GM12878 (cell line): Measurements from ENCODE around the gene SFTPB. TPM values are rescaled to one million over a fixed set of nuclear protein-coding genes. Genes with fewer than 3 reads are reported as not detected.

Experiments used
- ATAC-seq: fragments of 200-7000 bp; cut with Tn5 transposase; 3 replicates; pipeline ENCODE4 v1.9.1; 2020; ENCODE audit warnings: mild to moderate bottlenecking, moderate library complexity
- BruUV-seq: library from RNA; stranded (reverse); fragments of 400-500 nt; replicated peaks from 2 replicates; lab custom pipeline; 2021; lab: Mats Ljungman, UMichigan
- CTCF ChIA-PET: fragments of 300-600 bp; sonication (Branson Sonifier 250); formaldehyde crosslinking; extraction: SDS; loops from one replicate; lab custom pipeline; 2021; ENCODE audit warnings: inconsistent platforms; lab: Yijun Ruan, JAX
- POLR2A ChIA-PET: fragments of 350-600 bp; formaldehyde crosslinking; extraction: SDS; loops from one replicate; lab custom pipeline; 2021; ENCODE audit warnings: inconsistent platforms; lab: Charles Lee
- RAD21 ChIA-PET: fragments of 300-600 bp; sonication (Branson Sonifier 250); formaldehyde crosslinking; loops from one replicate; lab custom pipeline; 2023; ENCODE audit warnings: antibody characterized with exemption; ENCODE audit not compliant: unreplicated experiment; lab: Charles Lee
- SMC1A ChIA-PET: fragments of 300-600 bp; sonication (Branson Sonifier 250); formaldehyde crosslinking; loops from one replicate; lab custom pipeline; 2023; ENCODE audit not compliant: unreplicated experiment, uncharacterized antibody; lab: Charles Lee
- DNase-seq: peaks from one replicate; pipeline ENCODE4 v3.0.0-alpha.2; 2011; ENCODE audit warnings: low read depth, low spot score
- FAIRE-seq: peaks from 3 replicates; lab custom pipeline; 2011; peaks lifted over from hg19 to GRCh38; lab: Jason Lieb, UNC
- H2AFZ ChIP-seq: 2 replicates; pipeline ENCODE4 v1.6.0; 2011; ENCODE audit warnings: low read depth, low read length, control low read depth; ENCODE audit not compliant: control insufficient read depth
- H3K27ac ChIP-seq: 2 replicates; pipeline ENCODE4 v1.5.1; 2011; ENCODE audit warnings: control low read depth; ENCODE audit not compliant: control insufficient read depth, insufficient read depth
- H3K27me3 ChIP-seq, 2 experiments: replicated peaks in 1 of 2; 2 replicates each; pipeline versions ENCODE4 v1.6.0 to v1.6.1; 2011; ENCODE audit warnings: low read length in 1 of 2; ENCODE audit not compliant: control insufficient read depth in 2 of 2, insufficient read depth in 2 of 2
- H3K36me3 ChIP-seq, 2 experiments: 2 replicates each; pipeline ENCODE4 v1.5.1; 2011; ENCODE audit warnings: low read length in 1 of 2; ENCODE audit not compliant: control insufficient read depth in 2 of 2, insufficient read depth in 2 of 2
- H3K4me1 ChIP-seq: 2 replicates; pipeline ENCODE4 v1.6.1; 2011; ENCODE audit warnings: mild to moderate bottlenecking, low read length, moderate library complexity, mixed read lengths; ENCODE audit not compliant: control insufficient read depth, insufficient read depth
- H3K4me2 ChIP-seq: 2 replicates; pipeline ENCODE4 v1.6.0; 2011; ENCODE audit warnings: control low read depth; ENCODE audit not compliant: control insufficient read depth, insufficient read depth
- H3K4me3 ChIP-seq: fragments of 200-600 bp; sonication (generic); 2 replicates; pipeline ENCODE4 v1.5.1; 2016
- H3K79me2 ChIP-seq: 2 replicates; pipeline ENCODE4 v1.6.0; 2011; ENCODE audit warnings: low read length; ENCODE audit not compliant: control insufficient read depth, insufficient read depth
- H3K9ac ChIP-seq: 2 replicates; pipeline ENCODE4 v1.8.0; 2011; ENCODE audit warnings: low read length, control low read depth, mixed read lengths; ENCODE audit not compliant: control insufficient read depth, insufficient read depth
- H3K9me3 ChIP-seq: replicated peaks from 3 replicates; pipeline ENCODE4 v1.5.1; 2011; ENCODE audit warnings: mild to moderate bottlenecking, low read length; ENCODE audit not compliant: control insufficient read depth, insufficient read depth
- H4K20me1 ChIP-seq: 2 replicates; pipeline ENCODE4 v1.6.0; 2011; ENCODE audit not compliant: control insufficient read depth, insufficient read depth
- FOXM1 ChIP-seq: IDR thresholded peaks from 2 replicates; pipeline ENCODE4 v1.6.1; 2012; ENCODE audit warnings: low read depth, mild to moderate bottlenecking, inconsistent platforms, low read length, moderate library complexity
- GABPA ChIP-seq: IDR thresholded peaks from 2 replicates; pipeline ENCODE4 v1.6.1; 2014; ENCODE audit warnings: antibody characterized with exemption, low read depth, mild to moderate bottlenecking, inconsistent platforms
- GATAD2B ChIP-seq: fragments of 450-650 bp; conservative IDR thresholded peaks from 2 replicates; pipeline ENCODE4 v1.6.1; 2017; ENCODE audit warnings: low read depth, mild to moderate bottlenecking, moderate library complexity
- KDM1A ChIP-seq: fragments of 200-600 bp; sonication (generic); IDR thresholded peaks from 2 replicates; pipeline ENCODE4 v1.6.1; 2016; ENCODE audit warnings: borderline replicate concordance
- KLF5 ChIP-seq: fragments of 450-650 bp; IDR thresholded peaks from 2 replicates; pipeline ENCODE4 v1.6.1; 2014; ENCODE audit warnings: mild to moderate bottlenecking; ENCODE audit not compliant: partially characterized antibody
- PAX5 ChIP-seq: IDR thresholded peaks from 2 replicates; pipeline ENCODE4 v1.6.1; 2011; ENCODE audit warnings: low read depth, low read length, borderline replicate concordance
- PAX8 ChIP-seq: fragments of 450-650 bp; IDR thresholded peaks from 2 replicates; pipeline ENCODE4 v1.6.1; 2017; ENCODE audit warnings: mild to moderate bottlenecking, moderate library complexity
- POLR2AphosphoS5 ChIP-seq: IDR thresholded peaks from 2 replicates; pipeline ENCODE4 v1.6.1; 2011; ENCODE audit warnings: mild to moderate bottlenecking, low read length, inconsistent platforms
- RAD51 ChIP-seq: fragments of 450-650 bp; IDR thresholded peaks from 2 replicates; pipeline ENCODE4 v1.6.1; 2016; ENCODE audit warnings: moderate library complexity, mild to moderate bottlenecking, inconsistent platforms
- TBL1XR1 ChIP-seq: IDR thresholded peaks from 2 replicates; pipeline ENCODE4 v1.6.1; 2012; ENCODE audit warnings: low read depth, low read length, improper control_type of control experiment
- ZNF274 ChIP-seq: IDR thresholded peaks from one replicate; pipeline ENCODE4 v1.8.0; 2011; ENCODE audit not compliant: insufficient read length, insufficient read depth
- ZNF384 ChIP-seq: IDR thresholded peaks from 2 replicates; pipeline ENCODE4 v1.6.1; 2012; ENCODE audit warnings: low read depth, mild to moderate bottlenecking, low read length, improper control_type of control experiment, borderline replicate concordance
- WGBS: methylation state at CpG from one replicate; pipeline ENCODE4 v1.1.6; 2016; ENCODE audit warnings: low lambda C conversion rate; ENCODE audit not compliant: insufficient replicate concordance, insufficient coverage; ENCODE audit errors: missing lambda C conversion rate; 5-methylcytosine and 5-hydroxymethylcytosine counted together
- in situ Hi-C: fragments of 300-500 bp; cut with MboI; formaldehyde crosslinking; loops from 9 replicates; pipeline ENCODE4 v1.14.3; 2018; ENCODE audit warnings: mixed read lengths
- intact Hi-C: fragments of 100-400 bp; cut with micrococcal nuclease; formaldehyde crosslinking; loops from one replicate; pipeline ENCODE4 v1.14.2; 2022; ENCODE audit not compliant: unreplicated experiment
- polyA plus RNA-seq, 11 experiments: library from polyadenylated mRNA; depleted of rRNA in 4 of 11; unstranded in 6 of 11; stranded (reverse) in 5 of 11; fragments of >200 nt; fragmentation: Nextera tagmentation in 4 of 11; fragmentation: Illumina TruSeq in 1 of 11; extraction: Ambion mirVana in 4 of 11; extraction: Trizol in 1 of 11; gene quantifications; 1 replicate in 1 of 11; 2 replicates in 10 of 11; pipeline versions ENCODE4 v1.2.1 to v1.2.3, GENCODE V29; 2011 to 2016; ENCODE audit warnings: inconsistent platforms in 2 of 11, missing spikeins in 2 of 11, low read depth in 1 of 11
- total RNA-seq, 4 experiments: library from RNA; depleted of rRNA in 3 of 4; stranded (reverse); fragments of >200 nt in 3 of 4; fragmentation: Illumina TruSeq in 1 of 4; extraction: Trizol in 1 of 4; gene quantifications; 2 replicates each; pipeline versions ENCODE4 v1.2.1 to v1.2.3, GENCODE V29; 2013 to 2021
- TF ChIP-seq, protein P1 (sequence below): fragments of 450-650 bp; IDR thresholded peaks from 2 replicates; pipeline ENCODE4 v1.6.1; 2018; ENCODE audit warnings: borderline replicate concordance, mild to moderate bottlenecking; ENCODE audit not compliant: partially characterized antibody

Gene SFTPB
- total and polyA plus RNA-seq, 10 of the 15 experiments (the other 5 are each of a cell fraction or from before 2014, with no cell fraction given), result 0.02 to 5.3 TPM; not detected in 8

DNA sequence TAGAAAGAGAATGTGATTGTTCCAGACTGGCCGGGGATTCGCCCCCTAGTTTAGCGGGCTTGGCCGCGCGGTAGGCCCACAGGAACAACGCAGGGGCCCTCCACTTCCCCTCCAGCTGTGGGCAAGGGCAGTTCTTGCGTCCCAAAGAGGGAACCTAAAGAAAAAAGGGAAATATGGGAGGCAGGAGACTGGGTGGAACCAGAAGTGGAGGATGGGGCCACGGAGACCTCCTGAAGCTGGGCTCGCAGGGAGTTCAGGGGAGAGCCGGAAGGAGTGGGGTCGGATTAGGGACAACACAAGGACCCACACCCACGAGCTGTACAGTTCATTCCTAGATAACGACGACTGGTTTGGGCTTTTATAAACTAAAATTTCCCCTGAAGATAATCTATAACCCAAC, 44.3 kb upstream of the SFTPB start:
- no peak for ATAC-seq
- H3K9ac ChIP-seq, result no peak overlapping the region
- H2AFZ ChIP-seq, result no peak overlapping the region
- TF ChIP-seq GATAD2B (no peak), KLF5 (no peak), PAX5 (no peak), POLR2AphosphoS5 (no peak), FOXM1 (no peak), RAD51 (no peak), GABPA (no peak), ZNF274 (no peak), ZNF384 (no peak), KDM1A (no peak), TBL1XR1 (no peak), PAX8 (no peak)
- TF ChIP-seq, protein P1, sequence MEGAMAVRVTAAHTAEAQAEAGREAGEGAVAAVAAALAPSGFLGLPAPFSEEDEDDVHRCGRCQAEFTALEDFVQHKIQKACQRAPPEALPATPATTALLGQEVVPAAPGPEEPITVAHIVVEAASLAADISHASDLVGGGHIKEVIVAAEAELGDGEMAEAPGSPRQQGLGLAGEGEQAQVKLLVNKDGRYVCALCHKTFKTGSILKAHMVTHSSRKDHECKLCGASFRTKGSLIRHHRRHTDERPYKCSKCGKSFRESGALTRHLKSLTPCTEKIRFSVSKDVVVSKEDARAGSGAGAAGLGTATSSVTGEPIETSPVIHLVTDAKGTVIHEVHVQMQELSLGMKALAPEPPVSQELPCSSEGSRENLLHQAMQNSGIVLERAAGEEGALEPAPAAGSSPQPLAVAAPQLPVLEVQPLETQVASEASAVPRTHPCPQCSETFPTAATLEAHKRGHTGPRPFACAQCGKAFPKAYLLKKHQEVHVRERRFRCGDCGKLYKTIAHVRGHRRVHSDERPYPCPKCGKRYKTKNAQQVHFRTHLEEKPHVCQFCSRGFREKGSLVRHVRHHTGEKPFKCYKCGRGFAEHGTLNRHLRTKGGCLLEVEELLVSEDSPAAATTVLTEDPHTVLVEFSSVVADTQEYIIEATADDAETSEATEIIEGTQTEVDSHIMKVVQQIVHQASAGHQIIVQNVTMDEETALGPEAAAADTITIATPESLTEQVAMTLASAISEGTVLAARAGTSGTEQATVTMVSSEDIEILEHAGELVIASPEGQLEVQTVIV, result no peak
- H3K4me2 ChIP-seq, result no peak overlapping the region
- no TSS peak for BruUV-seq
- ChIA-PET CTCF (interaction anchor here (1.0 to 10.2 kb wide), 6 partner anchors 9 to 103 kb away, joined by 3 to 194 read pairs (median 6); no protein-coding TSS in a partner anchor), SMC1A (interaction anchor here (0.5 to 1.3 kb wide), 4 partner anchors 10 to 156 kb away, joined by 3 read pairs; no protein-coding TSS in a partner anchor), RAD21 (no interaction called here), POLR2A (interaction anchor here (1.0 to 1.3 kb wide), 2 partner anchors 9 to 13 kb away, joined by 3 read pairs; no protein-coding TSS in a partner anchor)
- intact Hi-C loops (no loop called here), in situ Hi-C loops (no loop called here)
- no peak for DNase-seq
- H3K4me3 ChIP-seq, result no peak overlapping the region
- no peaks in the 10 kb centered on the region for H3K79me2 ChIP-seq
- H3K9me3 ChIP-seq, result no peaks in the 10 kb centered on the region
- H3K4me1 ChIP-seq, result no peaks in the 10 kb centered on the region
- no peaks in the 10 kb centered on the region for H4K20me1 ChIP-seq
- H3K27me3 ChIP-seq, result no peaks in the 10 kb centered on the region; a peak in 1 of 4 replicates
- H3K27ac ChIP-seq, result no peak overlapping the region
- FAIRE-seq, result no peak
- no peaks in the 10 kb centered on the region for H3K36me3 ChIP-seq
- WGBS, result 33% methylated on average over 15 of the region's 15 CpGs
